Trophoblast cell (in vitro differentiated cells and primary cell): ENCODE results near the gene KY.

Experiments used
- DNase-seq, 2 donors: peaks; one replicate each; pipeline ENCODE4 v3.0.0-alpha.2; 2016
- H2AFZ ChIP-seq: 2 replicates; pipeline ENCODE4 v1.6.1; 2013; ENCODE audit warnings: low read length, moderate library complexity, mild to moderate bottlenecking; ENCODE audit not compliant: insufficient read depth, poor library complexity
- H2AK5ac ChIP-seq: 2 replicates; pipeline ENCODE4 v1.6.1; 2013; ENCODE audit warnings: mild to moderate bottlenecking, low read length
- H2BK120ac ChIP-seq: 2 replicates; pipeline ENCODE4 v1.6.1; 2013; ENCODE audit warnings: low read length, mild to moderate bottlenecking, moderate library complexity; ENCODE audit not compliant: insufficient read depth, poor library complexity
- H2BK12ac ChIP-seq: 2 replicates; pipeline ENCODE4 v1.6.1; 2013; ENCODE audit warnings: mild to moderate bottlenecking, low read length, moderate library complexity
- H2BK5ac ChIP-seq: 2 replicates; pipeline ENCODE4 v1.6.1; 2013; ENCODE audit warnings: low read length, low read depth, moderate library complexity, mild to moderate bottlenecking; ENCODE audit not compliant: poor library complexity
- H3K14ac ChIP-seq: 2 replicates; pipeline ENCODE4 v1.6.1; 2013; ENCODE audit warnings: mild to moderate bottlenecking, low read length
- H3K18ac ChIP-seq: 2 replicates; pipeline ENCODE4 v1.6.1; 2013; ENCODE audit warnings: mild to moderate bottlenecking, low read length
- H3K23ac ChIP-seq: 2 replicates; pipeline ENCODE4 v1.6.1; 2013; ENCODE audit warnings: low read length
- H3K27ac ChIP-seq: 2 replicates; pipeline ENCODE4 v1.5.1; 2013; ENCODE audit warnings: low read depth, mild to moderate bottlenecking, inconsistent platforms, low read length, moderate library complexity
- H3K27me3 ChIP-seq: 2 replicates; pipeline ENCODE4 v1.6.1; 2013; ENCODE audit warnings: inconsistent platforms, mild to moderate bottlenecking, low read length, moderate library complexity; ENCODE audit not compliant: insufficient read depth
- H3K36me3 ChIP-seq, 2 experiments: 1 replicate in 1 of 2; 2 replicates in 1 of 2; pipeline ENCODE4 v1.6.1; 2013; ENCODE audit warnings: low read length in 2 of 2, mild to moderate bottlenecking in 2 of 2, moderate library complexity in 1 of 2; ENCODE audit not compliant: insufficient read depth in 2 of 2, control insufficient read depth in 1 of 2
- H3K4ac ChIP-seq: 2 replicates; pipeline ENCODE4 v1.6.1; 2013; ENCODE audit warnings: low read depth, mild to moderate bottlenecking, low read length, moderate library complexity
- H3K4me1 ChIP-seq, 2 experiments: 1 replicate in 1 of 2; 2 replicates in 1 of 2; pipeline ENCODE4 v1.6.1; 2013; ENCODE audit warnings: low read length in 2 of 2, mild to moderate bottlenecking in 2 of 2, moderate library complexity in 1 of 2; ENCODE audit not compliant: insufficient read depth in 2 of 2, control insufficient read depth in 1 of 2
- H3K4me2 ChIP-seq: 2 replicates; pipeline ENCODE4 v1.6.1; 2013; ENCODE audit warnings: inconsistent platforms, mild to moderate bottlenecking, low read length, moderate library complexity
- H3K4me3 ChIP-seq: 2 replicates; pipeline ENCODE4 v1.5.1; 2013; ENCODE audit warnings: mild to moderate bottlenecking, low read depth, low read length, inconsistent platforms
- H3K79me1 ChIP-seq: one replicate; pipeline ENCODE4 v1.6.1; 2013; ENCODE audit warnings: low read length
- H3K79me2 ChIP-seq: 2 replicates; pipeline ENCODE4 v1.6.1; 2013; ENCODE audit warnings: low read length, mild to moderate bottlenecking; ENCODE audit not compliant: control insufficient read depth, insufficient read depth, poor library complexity
- H3K9ac ChIP-seq: 2 replicates; pipeline ENCODE4 v1.6.1; 2013; ENCODE audit warnings: mild to moderate bottlenecking, low read length
- H3K9me3 ChIP-seq: 2 replicates; pipeline ENCODE4 v1.6.1; 2013; ENCODE audit warnings: low read depth, mild to moderate bottlenecking, control low read depth, inconsistent platforms, low read length; ENCODE audit not compliant: insufficient read depth
- H4K12ac ChIP-seq: 2 replicates; pipeline ENCODE4 v1.6.1; 2013; ENCODE audit warnings: low read depth, mild to moderate bottlenecking, low read length, moderate library complexity
- H4K8ac ChIP-seq: 2 replicates; pipeline ENCODE4 v1.6.1; 2013; ENCODE audit warnings: low read depth, mild to moderate bottlenecking, low read length, moderate library complexity
- H4K91ac ChIP-seq: one replicate; pipeline ENCODE4 v1.6.1; 2013; ENCODE audit warnings: low read depth, mild to moderate bottlenecking, low read length, moderate library complexity
- WGBS: extraction: QIAGEN DNeasy Blood & Tissue Kit; methylation state at CpG from one replicate; pipeline ENCODE4 v1.1.7; 2013; ENCODE audit warnings: missing lambda C conversion rate; ENCODE audit not compliant: insufficient read length, insufficient coverage; ENCODE audit errors: extremely low coverage; 5-methylcytosine and 5-hydroxymethylcytosine counted together

Gene KY

GRCh38 chr3:134606033-134607025, 44.5 kb downstream of the KY start:
- no peaks in the 10 kb centered on the region for H3K79me2 ChIP-seq
- no peak overlapping the region for H3K27ac ChIP-seq
- H4K8ac ChIP-seq = no peak overlapping the region
- H3K14ac ChIP-seq = no peak overlapping the region
- H3K4me2 ChIP-seq = no peak overlapping the region
- no peaks in the 10 kb centered on the region for H3K9me3 ChIP-seq
- DNase-seq = no peak
- H3K4ac ChIP-seq = no peak overlapping the region
- no peaks in the 10 kb centered on the region for H3K27me3 ChIP-seq
- no peak overlapping the region for H4K12ac ChIP-seq
- H3K36me3 ChIP-seq = no peaks in the 10 kb centered on the region
- no peak overlapping the region for H3K9ac ChIP-seq
- no peak overlapping the region for H3K4me3 ChIP-seq
- peaks cover 4 to 6% of the 10 kb centered on the region in 2 experiments for H3K4me1 ChIP-seq
- H2BK5ac ChIP-seq = no peak overlapping the region
- H2BK12ac ChIP-seq = no peak overlapping the region
- H3K18ac ChIP-seq = no peak overlapping the region
- H3K79me1 ChIP-seq = no peaks in the 10 kb centered on the region
- H2AK5ac ChIP-seq = no peak overlapping the region
- H4K91ac ChIP-seq = no peak overlapping the region
- no CpG with 5 or more reads among the region's 12 CpGs for WGBS
- no peak overlapping the region for H2AFZ ChIP-seq
- H2BK120ac ChIP-seq = no peak overlapping the region
- H3K23ac ChIP-seq = no peak overlapping the region

GRCh38 chr3:134605556-134605955, 45.3 kb downstream of the KY start:
- no peak overlapping the region for H3K4me2 ChIP-seq
- H3K14ac ChIP-seq = no peak overlapping the region
- WGBS = no CpG with 5 or more reads among the region's 6 CpGs
- no peak overlapping the region for H4K91ac ChIP-seq
- no peak overlapping the region for H3K4ac ChIP-seq
- H4K8ac ChIP-seq = no peak overlapping the region
- no peaks in the 10 kb centered on the region for H3K27me3 ChIP-seq
- H3K79me1 ChIP-seq = no peaks in the 10 kb centered on the region
- no peak overlapping the region for H2BK5ac ChIP-seq
- no peak overlapping the region for H4K12ac ChIP-seq
- no peaks in the 10 kb centered on the region for H3K9me3 ChIP-seq
- H3K79me2 ChIP-seq = no peaks in the 10 kb centered on the region
- H3K36me3 ChIP-seq = no peaks in the 10 kb centered on the region
- H2AFZ ChIP-seq = no peak overlapping the region
- no peak overlapping the region for H3K9ac ChIP-seq
- peaks cover 5 to 6% of the 10 kb centered on the region in 2 experiments for H3K4me1 ChIP-seq
- no peak overlapping the region for H2AK5ac ChIP-seq
- no peak overlapping the region for H3K23ac ChIP-seq
- H2BK12ac ChIP-seq = no peak overlapping the region
- no peak overlapping the region for H3K27ac ChIP-seq
- no peak overlapping the region for H3K18ac ChIP-seq
- no peak for DNase-seq
- H3K4me3 ChIP-seq = no peak overlapping the region
- H2BK120ac ChIP-seq = no peak overlapping the region

GRCh38 chr3:134603956-134604355, 46.9 kb downstream of the KY start:
- Histone ChIP-seq H3K14ac (no peak overlapping the region), H3K36me3 (no peaks in the 10 kb centered on the region), H3K9ac (no peak overlapping the region), H3K4me1 (peaks cover 5 to 6% of the 10 kb centered on the region in 2 experiments), H3K18ac (no peak overlapping the region), H4K91ac (no peak overlapping the region), H2BK5ac (no peak overlapping the region), H4K12ac (no peak overlapping the region), H3K4ac (no peak overlapping the region), H2AFZ (no peak overlapping the region), H4K8ac (no peak overlapping the region), H3K79me1 (no peaks in the 10 kb centered on the region), H3K79me2 (no peaks in the 10 kb centered on the region), H2BK120ac (no peak overlapping the region), H3K9me3 (no peaks in the 10 kb centered on the region), H3K4me3 (no peak overlapping the region), H2BK12ac (no peak overlapping the region), H3K4me2 (no peak overlapping the region), H3K23ac (no peak overlapping the region), H2AK5ac (no peak overlapping the region), H3K27me3 (no peaks in the 10 kb centered on the region), H3K27ac (no peak overlapping the region)
- WGBS = no CpG with 5 or more reads among the region's 13 CpGs
- no peak for DNase-seq

- Histone ChIP-seq H4K91ac (no peak overlapping the region), H3K36me3 (no peaks in the 10 kb centered on the region), H3K79me1 (no peaks in the 10 kb centered on the region), H4K12ac (no peak overlapping the region), H3K27me3 (no peaks in the 10 kb centered on the region), H4K8ac (no peak overlapping the region), H2BK5ac (no peak overlapping the region), H2BK12ac (no peak overlapping the region), H3K4ac (no peak overlapping the region), H3K27ac (no peak overlapping the region), H3K4me1 (peaks cover 5 to 6% of the 10 kb centered on the region in 2 experiments), H2AK5ac (no peak overlapping the region), H3K9me3 (no peaks in the 10 kb centered on the region), H3K4me2 (no peak overlapping the region), H2AFZ (no peak overlapping the region), H3K23ac (no peak overlapping the region), H3K4me3 (no peak overlapping the region), H3K79me2 (no peaks in the 10 kb centered on the region), H2BK120ac (no peak overlapping the region), H3K18ac (no peak overlapping the region), H3K9ac (no peak overlapping the region), H3K14ac (no peak overlapping the region)
- WGBS = no CpG with 5 or more reads among the region's 4 CpGs
- DNase-seq = no peak
Observed at GRCh38 chr3:134603480-134603879, 47.3 kb downstream of the KY start.
